Liver (tissue), 3 donors: ENCODE measurements around the gene VPS13C.

Experiments
- ATF3 ChIP-seq: IDR thresholded peaks from 2 replicates; pipeline ENCODE4 v1.6.1; 2016; ENCODE audit warnings: antibody characterized with exemption
- CTCF ChIP-seq: fragments of 150-350 bp; IDR thresholded peaks from 2 replicates; pipeline ENCODE4 v1.5.1; 2017; ENCODE audit warnings: improper control_type of control experiment, low read depth, low read length; ENCODE audit not compliant: missing input control
- FOXA1 ChIP-seq: IDR thresholded peaks from 2 replicates; pipeline ENCODE4 v1.6.1; 2016; ENCODE audit warnings: antibody characterized with exemption
- FOXA2 ChIP-seq: IDR thresholded peaks from 2 replicates; pipeline ENCODE4 v1.6.1; 2016; ENCODE audit warnings: antibody characterized with exemption
- GABPA ChIP-seq, 2 donors: IDR thresholded peaks in 1 of 2; conservative IDR thresholded peaks in 1 of 2; 2 replicates each; pipeline ENCODE4 v1.6.1; 2016; ENCODE audit warnings: antibody characterized with exemption in 2 of 2, mild to moderate bottlenecking in 1 of 2, moderate library complexity in 1 of 2
- HNF4A ChIP-seq, 2 donors: conservative IDR thresholded peaks; 2 replicates each; pipeline ENCODE4 v1.6.1; 2016; ENCODE audit warnings: antibody characterized with exemption in 2 of 2, mild to moderate bottlenecking in 2 of 2
- RAD21 ChIP-seq, 2 donors: IDR thresholded peaks; 2 replicates each; pipeline ENCODE4 v1.6.1; 2016; ENCODE audit warnings: antibody characterized with exemption in 2 of 2, mild to moderate bottlenecking in 2 of 2
- REST ChIP-seq: IDR thresholded peaks from 2 replicates; pipeline ENCODE4 v1.6.1; 2016; ENCODE audit warnings: antibody characterized with exemption, mild to moderate bottlenecking
- TAF1 ChIP-seq: conservative IDR thresholded peaks from 2 replicates; pipeline ENCODE4 v1.6.1; 2016; ENCODE audit warnings: antibody characterized with exemption, mild to moderate bottlenecking
- YY1 ChIP-seq: IDR thresholded peaks from 2 replicates; pipeline ENCODE4 v1.6.1; 2016; ENCODE audit warnings: antibody characterized with exemption, mild to moderate bottlenecking
- ZBTB33 ChIP-seq: IDR thresholded peaks from 2 replicates; pipeline ENCODE4 v1.6.1; 2016; ENCODE audit warnings: antibody characterized with exemption
- donor health status: healthy.
- donor health status: healthy.

- TF ChIP-seq CTCF (no peak), FOXA1 (no peak), GABPA (IDR thresholded peaks at IDR 0.05 in 1 of 2, conservative IDR thresholded peaks at IDR 0.05 in 1 of 2) (no peak), RAD21 (IDR thresholded peaks at IDR 0.05) (no peak), ZBTB33 (no peak), REST (no peak), YY1 (no peak), TAF1 (no peak), ATF3 (no peak), FOXA2 (no peak), HNF4A (conservative IDR thresholded peaks at IDR 0.05) (no peak)
Measured at GRCh38 chr15:61951949-61952348, 108.3 kb downstream of the VPS13C start.
